HG02885 (cell line): ENCODE data around the gene KRT16.

ENCODE experiments used
- ATAC-seq: cut with Tn5 transposase; IDR thresholded peaks from one replicate; pipeline ENCODE4 v1.9.1; 2021; ENCODE audit warnings: mild to moderate bottlenecking; ENCODE audit not compliant: unreplicated experiment, poor library complexity

The KRT16 gene

DNA sequence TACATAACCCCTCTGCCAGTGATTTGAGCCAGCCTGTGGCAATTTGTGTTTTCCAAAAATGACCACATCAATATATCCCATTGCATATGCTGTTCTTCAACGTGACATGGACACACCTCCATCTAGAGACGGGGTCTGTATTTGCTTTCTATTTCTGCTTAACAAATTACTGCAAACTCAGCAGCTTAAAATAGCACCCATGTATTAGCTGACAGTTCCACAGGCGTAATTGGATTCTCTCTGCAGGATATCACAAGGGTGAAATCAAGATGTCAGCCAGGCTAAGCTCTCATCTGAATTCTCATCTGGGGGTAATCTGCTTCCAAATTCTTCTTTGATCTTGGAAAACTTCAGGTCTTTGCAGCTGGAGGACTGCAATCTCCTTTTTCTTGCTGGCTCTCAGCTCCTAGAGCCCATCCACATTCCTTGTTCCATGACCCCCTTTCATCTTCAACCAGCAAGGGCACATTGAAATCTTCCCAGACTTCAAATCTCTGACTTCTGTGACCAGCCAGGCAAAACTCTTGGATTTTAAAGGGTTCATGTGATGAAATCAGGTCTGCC, 48.9 kb downstream of the KRT16 start:
- ATAC-seq = no peak

DNA sequence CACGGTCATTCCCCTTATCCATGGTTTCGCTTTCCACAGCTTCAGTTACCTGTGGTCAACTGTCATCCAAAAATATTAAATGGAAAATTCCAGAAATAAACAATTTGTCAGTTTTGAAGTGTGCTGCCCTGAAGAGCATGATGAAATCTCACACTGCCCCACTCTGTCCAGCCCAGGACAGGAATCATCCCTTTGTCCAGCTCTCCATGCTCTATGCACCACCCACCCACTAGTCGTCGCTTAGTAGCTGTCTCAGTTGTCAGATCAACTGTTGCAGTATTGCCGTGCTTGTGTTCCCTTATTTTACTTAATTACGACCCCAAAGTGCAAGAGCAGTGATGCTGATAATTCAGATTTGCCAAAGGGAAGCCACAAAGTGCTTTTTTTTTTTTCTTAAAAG, 51.0 kb downstream of the KRT16 start:
- ATAC-seq = no peak
